HG02798 (cell line): ENCODE data around the gene TTC29.

Experiments used
- ATAC-seq: cut with Tn5 transposase; IDR thresholded peaks from one replicate; pipeline ENCODE4 v1.9.1; 2021; ENCODE audit warnings: mild to moderate bottlenecking; ENCODE audit not compliant: unreplicated experiment, poor library complexity

The TTC29 gene

GRCh38 chr4:146945556-146946374, at the start of gene TTC29:
Gene TTC29, minus strand, starts transcription at chr4:146945864. Its CDS starts 5,969 bp downstream, at chr4:146939895.
- peak; percentile 100 for ATAC-seq

GRCh38 chr4:146981651-146982050, 36.0 kb upstream of the TTC29 start:
- no peak for ATAC-seq

- no peak for ATAC-seq
Measured at GRCh38 chr4:146978641-146979040, 33.0 kb upstream of the TTC29 start.

GRCh38 chr4:146976145-146976544, 30.5 kb upstream of the TTC29 start:
- no peak for ATAC-seq

- ATAC-seq: no peak
Measured at GRCh38 chr4:146975527-146975926, 29.9 kb upstream of the TTC29 start.

- ATAC-seq: no peak
Measured at GRCh38 chr4:146975036-146975435, 29.4 kb upstream of the TTC29 start.

GRCh38 chr4:146972036-146972435, 26.4 kb upstream of the TTC29 start:
- no peak for ATAC-seq

GRCh38 chr4:146969126-146969525, 23.5 kb upstream of the TTC29 start:
- ATAC-seq: no peak

GRCh38 chr4:146960634-146961033, 15.0 kb upstream of the TTC29 start:
- peak; percentile 54 for ATAC-seq

GRCh38 chr4:146959692-146960091, 14.0 kb upstream of the TTC29 start:
- ATAC-seq: no peak

GRCh38 chr4:146957237-146957636, 11.6 kb upstream of the TTC29 start:
- ATAC-seq: peak; percentile 30

- no peak for ATAC-seq
Measured at GRCh38 chr4:146952896-146953295, 7.2 kb upstream of the TTC29 start.

- no peak for ATAC-seq
Measured at GRCh38 chr4:146949559-146949958, 3.9 kb upstream of the TTC29 start.

GRCh38 chr4:146943691-146944375, 1.8 kb downstream of the TTC29 start:
- no peak for ATAC-seq

- no peak for ATAC-seq
Measured at GRCh38 chr4:146932116-146932515, 13.5 kb downstream of the TTC29 start.

GRCh38 chr4:146930673-146931072, 15.0 kb downstream of the TTC29 start:
- no peak for ATAC-seq

- ATAC-seq: no peak
Measured at GRCh38 chr4:146927695-146928094, 18.0 kb downstream of the TTC29 start.

GRCh38 chr4:146916479-146917076, 29.1 kb downstream of the TTC29 start:
- peak; percentile 37 for ATAC-seq

- ATAC-seq: no peak
Measured at GRCh38 chr4:146915132-146915531, 30.5 kb downstream of the TTC29 start.

- ATAC-seq: no peak
Measured at GRCh38 chr4:146900295-146900694, 45.4 kb downstream of the TTC29 start.

GRCh38 chr4:146890301-146890700, 55.4 kb downstream of the TTC29 start:
- no peak for ATAC-seq
